ENCODE data around the gene CEBPG.

Gene CEBPG

GRCh38 chr19:33395561-33396550 is 22.3 kb downstream of the CEBPG start:
- peak; percentile 34 for DNase-seq (ENCODE audit: low read depth)

DNA sequence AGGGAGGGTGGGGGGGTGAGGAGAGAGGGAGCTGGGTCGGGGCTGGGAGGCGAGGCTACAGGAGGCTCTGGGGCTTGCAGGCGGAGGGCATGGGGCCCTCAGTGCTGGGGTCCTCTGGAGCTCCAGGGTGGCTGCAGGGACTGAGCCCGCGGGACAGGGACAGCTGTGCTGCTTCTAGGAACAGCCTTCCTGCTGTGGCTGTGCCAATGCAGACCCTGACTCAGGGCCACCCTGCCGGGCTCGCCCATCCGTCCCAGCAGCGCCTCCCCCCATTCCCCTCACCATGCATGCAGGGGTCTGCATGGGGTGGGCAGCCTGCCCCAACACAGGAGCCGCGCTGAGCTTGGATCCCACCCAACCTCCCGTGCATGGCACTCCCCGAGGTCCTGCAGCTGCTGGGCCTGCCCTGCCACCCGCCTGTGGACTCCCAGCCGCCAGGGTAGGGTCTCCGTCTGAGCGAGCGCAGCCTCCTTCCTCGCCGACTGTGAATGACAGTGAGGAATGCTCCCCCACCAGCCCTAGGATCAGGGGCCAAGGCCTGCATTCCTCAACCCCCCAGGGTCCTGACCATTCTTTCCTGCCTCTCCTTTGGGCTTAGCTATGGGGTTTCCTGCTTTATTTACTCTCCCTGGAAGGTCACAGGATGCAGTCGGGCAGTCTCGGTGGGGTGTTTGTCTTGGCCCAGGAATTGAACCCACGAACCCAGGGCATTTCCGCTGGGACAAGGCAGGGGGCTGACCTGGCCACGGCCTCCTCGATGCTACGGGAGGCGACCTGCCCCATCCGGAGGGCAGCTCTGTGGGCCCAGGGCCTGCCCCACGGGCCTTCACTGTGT is 23.4 kb downstream of the CEBPG start:
- peak; percentile 36 for DNase-seq (ENCODE audit: low read depth)

DNA sequence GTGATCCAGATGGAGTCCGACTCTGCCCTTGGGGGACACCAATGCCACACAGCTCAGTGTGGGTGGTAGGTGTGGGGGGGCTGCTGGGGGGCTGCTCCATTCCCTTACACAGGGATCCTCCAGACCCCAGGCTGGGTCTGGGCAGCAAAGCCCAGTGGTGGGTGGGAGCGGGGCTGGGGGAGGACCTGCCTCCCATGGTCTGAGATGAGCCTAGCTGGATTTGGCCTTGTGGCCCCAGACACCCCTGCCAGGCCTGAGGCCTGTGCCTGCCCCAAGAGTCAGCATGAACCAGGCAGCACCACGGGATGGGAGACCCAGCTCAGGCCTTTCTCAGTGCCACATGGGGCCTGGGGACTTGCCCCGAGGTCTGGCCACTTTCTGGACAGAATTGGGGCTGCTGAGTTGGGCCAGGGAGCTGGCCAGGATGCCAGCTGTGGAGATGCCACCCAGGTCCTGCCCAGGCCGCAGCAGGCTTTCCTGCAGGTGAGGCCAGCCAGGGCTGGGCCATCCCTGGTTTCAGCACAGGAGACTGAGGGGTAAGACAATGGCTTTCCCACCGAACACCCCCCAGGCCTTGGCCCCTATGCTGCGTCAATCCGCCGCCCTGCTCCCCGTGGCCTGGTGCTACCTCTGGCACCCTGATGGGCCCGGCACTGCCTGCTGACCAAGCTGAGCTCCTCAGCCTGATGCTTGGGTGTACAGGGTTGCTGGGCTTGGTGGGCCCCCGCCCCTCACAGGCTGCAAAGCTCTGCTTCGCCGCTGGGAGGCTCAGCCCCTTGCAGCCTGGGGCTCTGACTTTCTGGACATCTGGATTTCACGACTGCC is 24.2 kb downstream of the CEBPG start:
- DNase-seq (ENCODE audit: low read depth): no peak

GRCh38 chr19:33398361-33399060 is 25.0 kb downstream of the CEBPG start:
- no peak for DNase-seq (ENCODE audit: low read depth)

DNA sequence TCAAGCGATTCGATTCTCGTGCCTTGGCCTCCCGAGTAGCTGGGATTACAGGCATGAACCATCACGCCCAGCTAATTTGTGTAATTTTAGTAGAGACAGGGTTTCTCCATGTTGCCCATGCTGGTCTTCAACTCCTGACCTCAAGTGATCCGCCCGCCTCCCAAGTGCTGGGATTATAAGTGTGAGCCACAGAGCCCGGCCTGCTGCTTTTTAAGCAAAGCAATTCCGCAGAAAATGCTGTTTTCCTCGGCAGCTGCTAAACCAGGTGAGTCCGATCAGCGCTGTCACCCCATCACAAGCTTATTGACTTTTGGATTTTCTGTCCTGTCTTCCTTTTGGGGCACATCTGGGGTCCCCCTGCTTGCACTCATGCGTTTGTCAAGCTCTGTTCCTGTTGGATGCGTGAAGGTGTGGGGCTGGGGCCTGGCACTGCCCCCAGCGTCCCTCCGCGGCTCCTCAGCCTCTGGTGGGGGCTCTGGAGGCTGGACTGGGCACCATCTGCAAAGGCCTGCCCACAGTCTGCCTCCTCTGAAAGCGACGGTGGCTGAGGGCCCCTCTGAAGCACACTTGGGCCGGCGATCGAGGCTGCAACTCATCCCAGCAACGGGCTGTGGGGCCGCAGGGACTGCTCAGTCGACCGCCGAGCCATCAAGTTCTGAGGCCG is 25.7 kb downstream of the CEBPG start:
- DNase-seq (ENCODE audit: low read depth): no peak

DNA sequence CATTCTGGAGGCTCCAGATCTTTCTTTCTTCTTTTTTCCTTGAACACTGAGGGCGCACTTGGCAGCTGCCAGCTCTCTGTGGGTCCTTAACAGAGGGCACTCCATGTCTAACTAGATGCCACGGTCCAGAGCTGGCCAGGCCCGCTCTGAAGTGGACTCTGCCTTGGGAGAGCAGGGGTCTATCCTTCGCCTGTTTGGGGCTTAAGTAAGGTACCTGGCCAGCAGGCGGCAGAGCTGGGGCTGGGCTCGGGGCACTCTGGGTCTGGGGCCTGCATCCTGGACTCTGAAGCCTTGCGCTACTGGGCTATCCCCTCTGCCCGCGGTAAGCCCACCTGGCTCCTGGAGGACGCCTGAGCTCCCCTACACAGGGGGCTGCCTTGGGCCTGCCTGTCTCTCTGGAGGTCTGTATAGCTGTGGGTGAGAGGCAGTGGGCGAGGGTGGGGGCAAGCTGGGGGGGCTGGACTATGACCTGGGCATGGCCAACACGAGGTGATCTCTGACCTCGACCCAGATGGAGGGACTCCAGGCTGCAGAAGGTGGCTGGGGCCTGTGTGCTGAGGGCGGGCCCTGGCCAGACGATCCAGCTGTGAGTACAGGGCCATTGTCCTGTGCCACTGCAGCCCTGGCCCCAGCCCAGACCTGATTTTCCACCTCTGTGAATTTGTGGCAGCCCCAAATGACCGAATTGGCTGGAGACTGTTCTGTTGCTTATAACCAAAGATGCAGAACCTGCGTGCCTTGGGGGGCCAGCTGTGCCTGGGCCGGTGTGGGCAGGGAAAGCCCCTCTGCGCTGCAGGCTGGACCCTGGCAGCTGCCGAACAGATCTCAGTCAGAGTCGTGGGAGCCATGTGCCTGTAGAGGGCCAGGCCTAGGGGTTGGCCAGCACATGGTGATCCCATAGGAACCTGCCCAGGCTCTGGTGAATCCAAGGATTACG is 26.5 kb downstream of the CEBPG start:
- DNase-seq (ENCODE audit: low read depth): no peak

DNA sequence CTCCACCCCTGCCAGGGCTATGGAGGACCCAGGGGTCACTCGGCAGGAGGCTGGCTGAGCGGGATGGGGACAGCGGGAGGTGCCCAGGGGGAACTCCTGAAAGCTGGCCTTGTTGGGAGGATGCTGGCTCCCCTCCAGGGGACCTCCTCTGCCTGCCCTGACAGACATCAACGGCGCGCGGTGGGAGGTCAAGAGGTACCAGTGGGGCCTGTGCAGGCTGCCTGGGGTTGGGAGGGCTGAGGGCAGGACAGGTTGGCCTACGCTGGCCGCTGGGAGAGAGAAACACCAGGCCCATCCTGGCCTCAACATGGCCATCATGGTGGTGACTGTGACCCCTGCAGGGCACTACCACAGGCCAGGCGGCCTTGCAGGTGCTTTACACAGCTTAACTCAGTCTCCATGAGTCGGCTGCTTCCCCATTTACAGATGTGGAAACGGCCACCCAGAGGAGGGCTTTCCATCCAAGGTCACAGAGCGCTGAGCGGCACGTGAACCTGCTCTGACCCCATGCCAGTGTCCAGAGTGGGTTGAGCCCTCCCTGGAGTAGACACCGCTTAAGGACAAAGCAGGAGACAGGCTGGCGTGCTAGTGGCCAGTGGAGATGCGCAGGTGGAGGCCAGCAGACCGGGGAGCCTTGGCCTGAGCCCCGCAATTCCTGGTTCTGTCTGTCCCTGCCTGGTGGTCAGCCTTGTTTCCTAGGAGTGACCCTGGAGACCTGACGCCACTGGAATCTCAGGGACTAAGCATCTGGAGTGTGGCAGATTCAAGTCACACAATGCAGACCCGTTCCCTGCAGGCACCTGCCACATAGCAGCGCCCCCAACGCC is 27.6 kb downstream of the CEBPG start:
- no peak for DNase-seq (ENCODE audit: low read depth)

DNA sequence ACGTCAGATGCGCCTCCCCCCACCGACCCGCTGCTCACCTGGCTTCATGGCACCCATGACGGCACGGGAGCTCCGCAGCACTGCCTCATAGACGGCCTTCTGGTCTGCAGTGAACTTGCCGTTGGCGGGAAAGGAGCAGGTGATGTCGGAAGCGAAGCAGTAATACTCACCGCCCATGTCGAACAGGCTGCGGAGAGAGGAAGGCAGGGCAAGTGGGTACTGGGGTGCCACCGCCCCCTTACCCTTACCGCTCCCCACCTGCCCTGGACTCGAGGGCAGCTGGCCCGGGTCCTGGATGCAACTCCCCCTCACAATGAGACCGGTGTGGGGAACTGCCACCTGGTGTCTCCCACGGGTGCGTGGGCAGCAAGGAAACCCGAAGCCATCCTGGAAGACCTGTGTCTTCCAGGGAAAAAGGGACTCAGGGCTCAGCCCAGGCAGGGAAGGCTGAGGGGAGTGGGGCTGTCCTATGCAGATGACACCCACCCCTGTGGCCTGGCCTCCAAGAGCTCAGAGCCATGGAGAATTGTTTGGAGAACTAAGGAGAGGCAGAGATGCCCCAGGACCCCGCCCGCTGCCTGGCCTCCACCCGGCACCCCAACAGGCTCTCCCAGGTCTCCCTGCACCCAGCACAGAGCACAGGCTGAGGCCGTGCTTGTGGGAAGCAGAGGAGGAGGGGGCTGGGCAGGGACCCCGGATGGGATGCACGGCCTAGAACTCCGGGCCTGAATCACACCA is 28.3 kb downstream of the CEBPG start:
- no peak for DNase-seq (ENCODE audit: low read depth)

DNA sequence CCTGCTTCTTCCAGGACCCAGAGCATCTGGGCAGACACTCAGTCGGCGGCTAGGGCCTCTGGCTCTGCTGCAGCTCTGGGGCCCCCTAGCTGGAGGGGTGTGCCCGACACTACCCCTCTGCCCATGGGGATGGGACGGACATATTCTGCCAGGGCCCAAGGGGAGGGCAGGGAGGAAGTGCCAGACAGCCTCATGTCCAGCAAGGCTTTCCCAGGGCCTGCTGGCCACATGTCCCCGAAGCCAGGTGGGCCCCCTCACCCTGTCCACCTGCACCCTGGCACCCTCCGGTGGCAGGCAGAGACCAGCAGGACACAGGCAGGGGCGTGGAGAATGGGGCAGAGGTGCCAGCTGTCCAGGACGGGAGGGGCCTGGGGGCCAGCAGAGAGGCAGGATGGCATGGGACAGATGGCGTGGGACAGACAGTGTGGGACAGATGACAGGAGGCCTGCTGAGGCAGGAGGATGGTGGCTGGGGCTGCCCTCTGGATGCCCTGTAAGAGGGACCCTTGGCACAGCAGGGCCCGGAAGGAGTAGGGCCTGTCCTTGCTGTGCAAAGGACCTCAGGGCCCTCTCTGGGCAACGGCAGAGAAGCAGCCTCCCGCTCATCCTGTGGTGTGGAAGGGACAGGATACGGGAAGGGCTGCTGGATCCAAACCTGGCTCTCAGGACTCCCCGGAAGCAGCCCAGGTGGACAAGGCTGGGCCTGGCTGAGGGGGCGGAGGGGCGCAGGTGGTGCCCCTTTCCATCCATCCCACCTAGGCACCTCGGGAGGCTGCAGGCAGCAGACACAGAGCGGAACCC is 29.1 kb downstream of the CEBPG start:
- DNase-seq (ENCODE audit: low read depth): no peak

DNA sequence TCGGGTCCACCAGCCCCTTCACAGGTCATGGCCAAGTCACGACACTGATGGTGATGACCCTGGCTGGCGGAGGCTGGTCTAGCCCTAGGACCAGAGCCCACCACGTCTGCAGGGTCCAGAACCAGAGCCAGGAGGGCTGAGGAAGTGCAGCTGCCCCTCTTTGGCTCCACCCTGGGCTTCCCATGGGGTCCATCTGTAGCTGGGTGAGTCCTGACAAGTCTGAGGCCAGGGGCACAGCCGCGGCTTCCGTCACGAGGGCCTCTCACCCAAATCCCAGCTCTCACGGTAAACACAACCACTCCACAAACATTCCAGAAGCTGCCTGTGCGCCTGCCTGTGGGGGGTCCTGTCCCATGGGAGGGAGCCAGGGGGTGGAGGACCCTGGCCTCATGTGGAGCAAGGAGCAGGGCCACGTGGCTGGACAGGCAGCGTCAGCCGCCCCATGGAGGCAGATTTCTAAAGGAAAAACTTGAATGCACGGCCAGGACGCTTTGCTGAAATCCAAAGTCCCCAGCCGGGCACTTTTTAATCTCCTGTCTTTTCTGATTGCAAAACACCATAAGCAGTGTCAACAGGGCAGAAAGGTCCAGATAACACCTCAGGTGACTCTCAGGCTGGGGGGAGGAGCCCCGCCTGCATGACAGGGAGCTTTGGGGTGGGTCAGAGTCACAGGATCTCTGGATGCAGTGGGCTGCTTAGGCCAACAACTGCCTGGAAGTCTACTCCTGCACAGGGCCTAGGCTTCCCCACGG is 29.9 kb downstream of the CEBPG start:
- no peak for DNase-seq (ENCODE audit: low read depth)

DNA sequence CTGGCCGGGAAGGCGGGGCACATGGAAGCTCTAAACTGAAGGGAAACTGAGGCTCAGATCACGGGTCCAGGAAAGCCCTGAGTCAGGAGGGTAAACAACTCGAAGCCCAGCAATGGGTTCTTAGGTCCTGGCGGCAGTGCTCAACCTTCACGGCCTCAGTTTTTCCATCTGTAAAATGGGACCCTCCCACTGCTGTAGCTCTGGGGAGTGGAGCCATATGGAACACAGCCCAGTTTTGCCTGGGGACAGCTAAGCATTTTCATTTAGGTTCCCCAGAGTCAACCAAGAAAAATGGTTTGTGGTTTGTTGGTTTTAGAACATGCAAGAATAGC is 30.4 kb downstream of the CEBPG start:
- no peak for DNase-seq (ENCODE audit: low read depth)

DNA sequence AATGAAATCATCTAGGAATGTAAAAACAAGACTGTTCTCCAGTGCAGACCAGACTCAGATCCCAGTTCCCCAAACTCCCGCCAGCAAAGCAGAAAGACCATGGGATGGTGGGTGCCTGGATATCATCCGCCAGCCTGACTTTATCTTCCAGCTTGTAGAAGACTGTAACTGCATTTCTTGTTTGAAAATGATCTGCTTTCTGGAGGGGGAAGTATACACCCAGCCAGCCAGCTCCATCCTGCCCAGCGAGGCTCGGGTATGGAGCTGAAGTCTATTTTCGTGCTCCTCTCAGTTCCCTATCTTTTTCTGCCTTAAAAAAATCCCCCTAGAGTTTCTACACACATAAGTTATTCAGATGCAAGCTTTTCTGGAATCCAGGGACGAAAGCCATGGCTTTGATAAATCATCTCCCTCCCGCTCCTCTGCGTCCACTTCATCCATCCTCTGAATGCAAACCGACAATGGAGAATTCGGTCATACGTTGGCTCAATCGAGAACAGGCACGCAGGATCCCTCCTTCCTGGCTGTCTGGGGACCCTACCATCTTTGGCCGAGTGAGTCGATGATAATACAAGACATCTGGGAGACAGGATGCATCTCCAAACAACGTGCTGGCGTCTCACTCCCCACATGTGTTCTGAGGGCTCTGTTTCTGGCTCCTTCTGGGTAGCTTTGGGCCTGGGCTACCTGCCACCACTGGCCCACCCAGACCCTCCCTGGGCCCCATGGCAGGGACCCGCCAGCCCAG is 31.2 kb downstream of the CEBPG start:
- DNase-seq (ENCODE audit: low read depth): no peak

- no peak for DNase-seq (ENCODE audit: low read depth)
Observed at GRCh38 chr19:33405254-33405552, 31.7 kb downstream of the CEBPG start.

DNA sequence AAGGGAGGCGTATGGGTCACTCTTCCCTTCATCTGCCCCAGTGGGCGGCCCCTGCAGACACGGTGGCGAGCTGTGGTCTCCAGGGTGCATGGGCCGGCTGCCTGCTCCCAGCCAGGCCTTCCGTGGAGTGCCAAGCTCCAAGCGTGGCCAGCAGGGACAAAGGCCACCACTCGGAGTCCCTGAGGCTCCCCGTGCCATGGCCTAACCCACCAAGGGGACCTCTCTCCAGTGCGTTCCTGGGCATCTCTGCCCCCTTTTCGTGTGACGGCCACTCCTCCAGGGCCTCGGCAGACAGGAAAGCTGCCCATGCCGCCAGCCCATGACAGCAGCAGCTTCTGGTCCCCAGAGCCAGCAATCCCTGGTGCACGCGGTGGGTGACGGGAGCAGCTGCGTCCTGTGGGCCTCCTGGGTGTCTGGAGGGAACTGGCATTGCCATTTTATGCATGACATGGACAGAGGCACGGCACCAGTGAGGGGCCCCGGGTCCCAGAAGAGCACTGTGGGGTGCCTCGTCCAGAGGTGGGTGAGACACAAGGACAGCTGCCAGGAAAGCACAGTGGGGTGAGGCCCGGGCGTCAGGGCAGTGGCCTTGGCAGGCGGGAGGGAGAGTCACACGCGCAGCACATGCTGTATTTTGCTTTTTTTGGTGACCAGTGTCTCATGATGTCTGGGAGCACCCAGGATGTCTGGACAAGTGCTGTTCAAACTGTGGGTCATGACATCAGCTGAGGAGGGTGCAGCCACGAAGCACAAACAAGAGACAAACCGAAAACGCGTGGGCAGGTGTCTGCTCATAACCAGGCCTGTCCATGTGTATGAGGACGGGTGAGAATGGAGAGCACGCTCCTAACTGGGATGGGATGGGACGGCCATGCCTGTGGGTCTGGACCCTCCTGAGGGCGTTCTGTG is 32.3 kb downstream of the CEBPG start:
- DNase-seq (ENCODE audit: low read depth): no peak

DNA sequence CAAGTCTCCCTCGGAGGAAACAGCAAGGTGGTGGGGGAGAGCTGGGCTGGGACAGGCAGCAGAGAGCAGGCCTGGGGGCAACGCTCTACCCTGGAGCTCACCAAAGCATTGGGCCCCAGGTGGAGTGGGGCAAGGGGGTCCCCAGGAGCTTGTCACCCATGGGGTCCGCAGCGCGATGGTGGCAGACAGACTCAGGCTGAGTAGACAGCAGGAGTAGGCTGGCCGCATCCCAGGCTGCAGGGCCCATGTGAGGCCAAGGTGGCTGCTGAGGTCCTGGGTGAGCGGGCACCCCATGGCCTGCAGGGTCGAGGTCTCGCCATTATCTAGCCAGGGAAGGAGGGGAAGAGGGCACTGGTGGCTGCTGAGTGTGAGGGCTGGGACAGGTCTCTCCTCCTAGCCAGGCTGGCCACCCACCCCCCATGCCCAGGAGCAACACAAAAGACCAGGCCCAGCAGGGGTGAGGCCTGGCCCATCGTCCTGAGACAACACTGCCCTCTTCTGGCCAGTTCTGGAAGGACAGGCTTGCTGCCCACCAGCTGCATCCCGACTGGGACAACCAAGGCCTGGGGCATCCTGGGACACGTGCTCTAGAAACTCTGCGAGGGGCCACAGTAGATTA is 33.1 kb downstream of the CEBPG start:
- peak; percentile 65 for DNase-seq (ENCODE audit: low read depth)

Data from EH (cell line).